K562 (cell line): ENCODE measurements around the gene NIPA2.

Experiments
- EGR1 ChIP-seq: fragments of 450-650 bp; conservative IDR thresholded peaks from 2 replicates; pipeline ENCODE4 v1.6.1; 2017; ENCODE audit warnings: mild to moderate bottlenecking
- FOXK2 ChIP-seq, 2 experiments: fragments of 450-650 bp; IDR thresholded peaks in 1 of 2; conservative IDR thresholded peaks in 1 of 2; 2 replicates each; pipeline ENCODE4 v1.6.1; 2016; ENCODE audit warnings: low read depth in 2 of 2, mild to moderate bottlenecking in 1 of 2
- JUND ChIP-seq, 2 experiments: IDR thresholded peaks; 2 replicates in 1 of 2; 3 replicates in 1 of 2; pipeline ENCODE4 v1.6.1; 2011; ENCODE audit warnings: borderline replicate concordance in 2 of 2, low read depth in 2 of 2, low read length in 2 of 2, improper control_type of control experiment in 1 of 2, missing biosample characterization in 1 of 2, missing genetic modification characterization in 1 of 2, missing genetic modification reagents in 1 of 2
- KAT2B ChIP-seq: IDR thresholded peaks from one replicate; pipeline ENCODE4 v1.6.1; 2012; ENCODE audit warnings: low read depth, mild to moderate bottlenecking, control low read depth, inconsistent platforms, low read length, moderate library complexity
- RBFOX2 ChIP-seq: fragments of 200-400 bp; formaldehyde crosslinking; IDR thresholded peaks from 2 replicates; pipeline ENCODE4 v1.6.1; 2017; ENCODE audit warnings: low read depth, mild to moderate bottlenecking, low read length, moderate library complexity
- RFX5 ChIP-seq: IDR thresholded peaks from 2 replicates; pipeline ENCODE4 v1.6.1; 2011; ENCODE audit warnings: low read depth, mild to moderate bottlenecking, improper control_type of control experiment, low read length
- ZNF274 ChIP-seq: IDR thresholded peaks from 2 replicates; pipeline ENCODE4 v1.6.1; 2011; ENCODE audit warnings: low read depth, mild to moderate bottlenecking, low read length, moderate library complexity, borderline replicate concordance
- TF ChIP-seq, protein P1 (sequence below), 3 experiments: IDR thresholded peaks in 2 of 3; conservative IDR thresholded peaks in 1 of 3; 2 replicates each; pipeline ENCODE4 v1.5.1; 2011 to 2012; ENCODE audit warnings: low read length in 3 of 3, mild to moderate bottlenecking in 3 of 3, control low read depth in 2 of 3, improper control_type of control experiment in 1 of 3, inconsistent platforms in 1 of 3, low read depth in 1 of 3, mixed read lengths in 1 of 3, moderate library complexity in 1 of 3; ENCODE audit not compliant: insufficient read depth in 2 of 3
- TF ChIP-seq, protein P2 (sequence below): sonication (generic); formaldehyde crosslinking; IDR thresholded peaks from 2 replicates; pipeline ENCODE4 v1.5.0; 2020; ENCODE audit warnings: missing genetic modification reagents

DNA sequence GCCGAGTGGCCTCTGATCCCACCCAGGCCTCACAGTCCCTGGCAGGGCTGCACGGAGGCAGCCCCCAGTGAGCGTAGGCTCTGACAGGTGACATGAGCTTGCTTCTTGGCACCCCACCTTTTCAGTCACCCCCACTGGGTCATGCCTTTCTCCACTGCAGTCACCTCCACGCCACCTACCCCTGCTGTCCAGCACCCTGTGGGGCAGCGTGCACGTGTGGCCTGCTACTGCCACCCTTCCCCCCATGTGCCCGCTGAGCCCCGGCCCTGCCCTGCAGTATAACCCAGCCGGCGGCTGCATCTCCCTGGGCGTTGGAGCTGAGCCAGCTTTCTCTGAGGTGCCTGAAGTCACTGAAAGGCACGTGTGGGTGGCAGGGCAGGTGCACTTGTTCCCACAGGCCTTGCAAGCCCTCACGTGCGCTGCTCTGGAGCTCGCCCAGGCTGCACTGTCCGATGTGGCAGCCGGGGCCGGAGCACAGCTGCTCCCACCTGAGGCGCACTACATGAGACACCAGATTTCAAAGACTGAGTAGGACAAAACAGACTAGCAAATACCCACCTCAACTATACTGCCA is 65.6 kb downstream of the NIPA2 start:
- TF ChIP-seq FOXK2 (conservative IDR thresholded peaks at IDR 0.05 in 1 of 2, IDR thresholded peaks at IDR 0.05 in 1 of 2; ENCODE audit: low read depth in 2 of 2) (no peak), ZNF274 (no peak), RBFOX2 (no peak), EGR1 (no peak), RFX5 (no peak), KAT2B (no peak), JUND (IDR thresholded peaks at IDR 0.05; ENCODE audit: borderline replicate concordance, low read depth, low read length) (no peak), JUND (tag; IDR thresholded peaks at IDR 0.05; ENCODE audit: borderline replicate concordance, low read depth, low read length) (no peak)
- TF ChIP-seq, protein P1, sequence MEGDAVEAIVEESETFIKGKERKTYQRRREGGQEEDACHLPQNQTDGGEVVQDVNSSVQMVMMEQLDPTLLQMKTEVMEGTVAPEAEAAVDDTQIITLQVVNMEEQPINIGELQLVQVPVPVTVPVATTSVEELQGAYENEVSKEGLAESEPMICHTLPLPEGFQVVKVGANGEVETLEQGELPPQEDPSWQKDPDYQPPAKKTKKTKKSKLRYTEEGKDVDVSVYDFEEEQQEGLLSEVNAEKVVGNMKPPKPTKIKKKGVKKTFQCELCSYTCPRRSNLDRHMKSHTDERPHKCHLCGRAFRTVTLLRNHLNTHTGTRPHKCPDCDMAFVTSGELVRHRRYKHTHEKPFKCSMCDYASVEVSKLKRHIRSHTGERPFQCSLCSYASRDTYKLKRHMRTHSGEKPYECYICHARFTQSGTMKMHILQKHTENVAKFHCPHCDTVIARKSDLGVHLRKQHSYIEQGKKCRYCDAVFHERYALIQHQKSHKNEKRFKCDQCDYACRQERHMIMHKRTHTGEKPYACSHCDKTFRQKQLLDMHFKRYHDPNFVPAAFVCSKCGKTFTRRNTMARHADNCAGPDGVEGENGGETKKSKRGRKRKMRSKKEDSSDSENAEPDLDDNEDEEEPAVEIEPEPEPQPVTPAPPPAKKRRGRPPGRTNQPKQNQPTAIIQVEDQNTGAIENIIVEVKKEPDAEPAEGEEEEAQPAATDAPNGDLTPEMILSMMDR (IDR thresholded peaks at IDR 0.05 in 2 of 3, conservative IDR thresholded peaks at IDR 0.05 in 1 of 3; ENCODE audit: insufficient read depth in 2 of 3, low read depth in 1 of 3, low read length in 3 of 3) = no peak
- TF ChIP-seq, protein P2, sequence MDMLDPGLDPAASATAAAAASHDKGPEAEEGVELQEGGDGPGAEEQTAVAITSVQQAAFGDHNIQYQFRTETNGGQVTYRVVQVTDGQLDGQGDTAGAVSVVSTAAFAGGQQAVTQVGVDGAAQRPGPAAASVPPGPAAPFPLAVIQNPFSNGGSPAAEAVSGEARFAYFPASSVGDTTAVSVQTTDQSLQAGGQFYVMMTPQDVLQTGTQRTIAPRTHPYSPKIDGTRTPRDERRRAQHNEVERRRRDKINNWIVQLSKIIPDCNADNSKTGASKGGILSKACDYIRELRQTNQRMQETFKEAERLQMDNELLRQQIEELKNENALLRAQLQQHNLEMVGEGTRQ (CRISPR knock-in tag) = no peak
